ACC112 (cell line): Measurements from ENCODE around the gene TRIM63.

Source experiments
- H2AFZ ChIP-seq: fragments of 200-600 bp; sonication (generic); one replicate; pipeline ENCODE4 v1.6.0; 2017; ENCODE audit warnings: antibody characterized with exemption, low read length; ENCODE audit not compliant: unreplicated experiment
- H3K27ac ChIP-seq: fragments of 200-600 bp; sonication (generic); 2 replicates; pipeline ENCODE4 v1.5.1; 2014; ENCODE audit warnings: low read depth, mild to moderate bottlenecking, antibody characterized with exemption, low read length, moderate library complexity
- H3K27me3 ChIP-seq: fragments of 200-600 bp; sonication (generic); 2 replicates; pipeline ENCODE4 v1.6.1; 2014; ENCODE audit warnings: mild to moderate bottlenecking, antibody characterized with exemption, low read length, moderate library complexity, mixed read lengths; ENCODE audit not compliant: insufficient read depth
- H3K36me3 ChIP-seq: fragments of 200-600 bp; sonication (generic); 2 replicates; pipeline ENCODE4 v1.6.1; 2016; ENCODE audit warnings: mild to moderate bottlenecking, antibody characterized with exemption, low read length, moderate library complexity, mixed read lengths; ENCODE audit not compliant: insufficient read depth
- H3K4me1 ChIP-seq: fragments of 200-600 bp; sonication (generic); one replicate; pipeline ENCODE4 v1.6.1; 2016; ENCODE audit warnings: low read length, mixed read lengths; ENCODE audit not compliant: insufficient read depth, unreplicated experiment, control insufficient read depth
- H3K4me3 ChIP-seq: fragments of 200-600 bp; sonication (generic); 2 replicates; pipeline ENCODE4 v1.5.1; 2014; ENCODE audit warnings: mild to moderate bottlenecking, low read depth, low read length
- H3K79me2 ChIP-seq: fragments of 200-600 bp; sonication (generic); one replicate; pipeline ENCODE4 v1.6.0; 2016; ENCODE audit warnings: low read length; ENCODE audit not compliant: control insufficient read depth, unreplicated experiment, insufficient read depth

TRIM63 gene

GRCh38 chr1:26043765-26044164 lies 23.7 kb downstream of the TRIM63 start:
- Histone ChIP-seq H3K27me3 (peaks cover 53% of the 10 kb centered on the region), H3K27ac (no peak overlapping the region), H3K36me3 (no peaks in the 10 kb centered on the region), H3K4me3 (no peak overlapping the region), H3K4me1 (no peaks in the 10 kb centered on the region), H2AFZ (no peak overlapping the region), H3K79me2 (no peaks in the 10 kb centered on the region)

GRCh38 chr1:26041978-26042377 lies 25.5 kb downstream of the TRIM63 start:
- Histone ChIP-seq H3K27ac (no peak overlapping the region), H3K27me3 (peaks cover 35% of the 10 kb centered on the region), H3K36me3 (no peaks in the 10 kb centered on the region), H3K4me1 (no peaks in the 10 kb centered on the region), H3K79me2 (no peaks in the 10 kb centered on the region), H3K4me3 (no peak overlapping the region), H2AFZ (no peak overlapping the region)

- Histone ChIP-seq H3K4me1 (peaks cover 6% of the 10 kb centered on the region), H3K79me2 (no peaks in the 10 kb centered on the region), H3K27me3 (peaks cover 29% of the 10 kb centered on the region), H3K36me3 (no peaks in the 10 kb centered on the region), H2AFZ (no peak overlapping the region), H3K4me3 (no peak overlapping the region), H3K27ac (no peak overlapping the region)
These were observed 26.0 kb downstream of the TRIM63 start for GRCh38 chr1:26041401-26041800.

- Histone ChIP-seq H3K4me1 (peaks cover 9% of the 10 kb centered on the region), H3K27me3 (peaks cover 6% of the 10 kb centered on the region), H2AFZ (no peak overlapping the region), H3K36me3 (no peaks in the 10 kb centered on the region), H3K79me2 (no peaks in the 10 kb centered on the region), H3K4me3 (no peak overlapping the region), H3K27ac (no peak overlapping the region)
These were observed 28.5 kb downstream of the TRIM63 start for GRCh38 chr1:26038904-26039303.

- Histone ChIP-seq H3K36me3 (no peaks in the 10 kb centered on the region), H3K4me3 (no peak overlapping the region), H3K79me2 (no peaks in the 10 kb centered on the region), H2AFZ (no peak overlapping the region), H3K4me1 (peaks cover 9% of the 10 kb centered on the region), H3K27me3 (peaks cover 6% of the 10 kb centered on the region), H3K27ac (no peak overlapping the region)
These were observed 29.0 kb downstream of the TRIM63 start for GRCh38 chr1:26038477-26038876.

- H3K27ac ChIP-seq = no peak overlapping the region
- no peak overlapping the region for H3K4me3 ChIP-seq
- no peaks in the 10 kb centered on the region for H3K36me3 ChIP-seq
- no peaks in the 10 kb centered on the region for H3K79me2 ChIP-seq
- peaks cover 6% of the 10 kb centered on the region; the same call in 1 of the 2 replicates for H3K27me3 ChIP-seq
- no peak overlapping the region for H2AFZ ChIP-seq
- H3K4me1 ChIP-seq = peaks cover 9% of the 10 kb centered on the region
These were observed 29.5 kb downstream of the TRIM63 start for GRCh38 chr1:26037904-26038303.

GRCh38 chr1:26036756-26037281 lies 30.6 kb downstream of the TRIM63 start:
- no peak overlapping the region for H3K27ac ChIP-seq
- no peaks in the 10 kb centered on the region for H3K36me3 ChIP-seq
- H3K79me2 ChIP-seq = no peaks in the 10 kb centered on the region
- H3K4me1 ChIP-seq = peaks cover 9% of the 10 kb centered on the region
- H3K27me3 ChIP-seq = no peaks in the 10 kb centered on the region
- peak overlapping the region; percentile 81; the same call in 1 of the 2 replicates for H3K4me3 ChIP-seq
- no peak overlapping the region for H2AFZ ChIP-seq

GRCh38 chr1:26035959-26036755 lies 31.3 kb downstream of the TRIM63 start:
- Histone ChIP-seq H3K27me3 (no peaks in the 10 kb centered on the region), H3K27ac (peak overlapping the region; percentile 5; the same call in 1 of the 2 replicates), H3K4me3 (peak overlapping the region; percentile 81), H2AFZ (peak overlapping the region; percentile 97), H3K79me2 (no peaks in the 10 kb centered on the region), H3K4me1 (peaks cover 9% of the 10 kb centered on the region), H3K36me3 (no peaks in the 10 kb centered on the region)

- H3K36me3 ChIP-seq = no peaks in the 10 kb centered on the region
- H2AFZ ChIP-seq = peak overlapping the region; percentile 97
- no peaks in the 10 kb centered on the region for H3K79me2 ChIP-seq
- H3K27me3 ChIP-seq = no peaks in the 10 kb centered on the region
- peaks cover 9% of the 10 kb centered on the region for H3K4me1 ChIP-seq
- no peak overlapping the region for H3K27ac ChIP-seq
- H3K4me3 ChIP-seq = peak overlapping the region; percentile 81
These were observed 32.0 kb downstream of the TRIM63 start for GRCh38 chr1:26035203-26035958.

- H3K36me3 ChIP-seq = no peaks in the 10 kb centered on the region
- no peaks in the 10 kb centered on the region for H3K79me2 ChIP-seq
- H3K27me3 ChIP-seq = no peaks in the 10 kb centered on the region
- peak overlapping the region; percentile 97 for H2AFZ ChIP-seq
- H3K4me3 ChIP-seq = peak overlapping the region; percentile 81
- peaks cover 9% of the 10 kb centered on the region for H3K4me1 ChIP-seq
- no peak overlapping the region for H3K27ac ChIP-seq
These were observed 32.8 kb downstream of the TRIM63 start for GRCh38 chr1:26034504-26035202.
